ENCODE measurements around the gene KNOP1. TPM values are rescaled to one million over a fixed set of nuclear protein-coding genes. Genes with fewer than 3 reads are reported as not detected.

Gene KNOP1
- total and polyA plus RNA-seq, 10 of the 15 experiments (the other 5 are each of a cell fraction or from before 2014, with no cell fraction given) = 13.8 to 47.2 (median 32.1) TPM

DNA sequence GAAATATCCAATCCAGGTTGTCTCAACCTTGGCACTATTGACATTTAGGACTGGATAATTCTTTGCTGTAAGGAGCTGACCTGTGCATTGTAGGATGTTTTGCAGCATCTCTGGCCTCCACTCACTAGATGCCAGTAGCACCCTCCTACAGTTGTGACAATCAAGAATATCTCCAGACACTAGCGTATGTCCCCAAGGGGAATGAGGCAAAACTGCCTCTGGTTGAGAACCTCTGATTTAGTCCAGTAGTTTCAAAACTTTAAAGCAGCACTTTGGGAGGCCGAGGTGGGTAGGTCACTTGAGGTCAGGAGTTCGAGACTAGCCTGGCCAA lies 48.5 kb upstream of the KNOP1 start:
- FAIRE-seq (no peak), DNase-seq (ENCODE audit: low read depth, low spot score) (no peak), ATAC-seq (no peak)
- H3K4me3 ChIP-seq = no peak overlapping the region
- WGBS (ENCODE audit: insufficient coverage, insufficient replicate concordance, low lambda C conversion rate, missing lambda C conversion rate) = 18% methylated on average over 3 of the region's 3 CpGs
- RAD21 ChIA-PET (ENCODE audit: unreplicated experiment) = no interaction called here
- no peaks in the 10 kb centered on the region; the same call in 2 of the 3 replicates for H3K9me3 ChIP-seq (replicated peaks; ENCODE audit: control insufficient read depth, insufficient read depth, low read length)
- no peaks in the 10 kb centered on the region for H3K27me3 ChIP-seq (replicated peaks in 1 of 2; ENCODE audit: control insufficient read depth in 2 of 2, insufficient read depth in 2 of 2, low read length in 1 of 2)
- no TSS peak for BruUV-seq (replicated peaks)
- H3K4me1 ChIP-seq (ENCODE audit: control insufficient read depth, insufficient read depth, low read length) = no peaks in the 10 kb centered on the region
- TF ChIP-seq ATF7 (IDR thresholded peaks at IDR 0.05; ENCODE audit: low read depth) (no peak), HCFC1 (IDR thresholded peaks at IDR 0.05; ENCODE audit: low read length) (no peak), RELA (IDR thresholded peaks at IDR 0.05; ENCODE audit: borderline replicate concordance, partially characterized antibody) (no peak), BCL3 (IDR thresholded peaks at IDR 0.05; ENCODE audit: borderline replicate concordance, insufficient read depth, low read depth, low read length, poor library complexity, severe bottlenecking) (no peak), BRCA1 (IDR thresholded peaks at IDR 0.05; ENCODE audit: low read depth, low read length) (no peak)
- no peak overlapping the region for H3K9ac ChIP-seq (ENCODE audit: control insufficient read depth, insufficient read depth, low read length)
- H2AFZ ChIP-seq (ENCODE audit: control insufficient read depth, low read depth, low read length) = no peak overlapping the region
- in situ Hi-C loops (cut with MboI) (no loop called here), intact Hi-C loops (cut with micrococcal nuclease; ENCODE audit: unreplicated experiment) (no loop called here)
- no peaks in the 10 kb centered on the region for H3K79me2 ChIP-seq (ENCODE audit: control insufficient read depth, insufficient read depth, low read length)
- H3K36me3 ChIP-seq (ENCODE audit: control insufficient read depth in 2 of 2, insufficient read depth in 2 of 2, low read length in 1 of 2) = no peaks in the 10 kb centered on the region
- H4K20me1 ChIP-seq (ENCODE audit: control insufficient read depth, insufficient read depth) = no peaks in the 10 kb centered on the region
- H3K27ac ChIP-seq (ENCODE audit: control insufficient read depth, insufficient read depth) = no peak overlapping the region
- no peak overlapping the region for H3K4me2 ChIP-seq (ENCODE audit: control insufficient read depth, insufficient read depth)
- POLR2A ChIA-PET = no interaction called here
- CTCF ChIA-PET = interaction anchor here (0.8 kb wide), 1 partner anchor 167 kb away, joined by 3 read pairs; no protein-coding TSS in a partner anchor
- SMC1A ChIA-PET (ENCODE audit: uncharacterized antibody, unreplicated experiment) = no interaction called here

- in situ Hi-C loops (cut with MboI) = no loop called here
- RAD21 ChIA-PET (ENCODE audit: unreplicated experiment) = no interaction called here
- TF ChIP-seq ZSCAN29 (IDR thresholded peaks at IDR 0.05) (no peak), RAD21 (IDR thresholded peaks at IDR 0.05; ENCODE audit: insufficient read depth, low read depth, low read length) (no peak), SREBF1 (IDR thresholded peaks at IDR 0.05; ENCODE audit: low read length) (no peak), YY1 (IDR thresholded peaks at IDR 0.05; ENCODE audit: low read depth, low read length) (no peak), NFXL1 (IDR thresholded peaks at IDR 0.05; ENCODE audit: borderline replicate concordance) (no peak), NBN (IDR thresholded peaks at IDR 0.05) (no peak), CTCF (IDR thresholded peaks at IDR 0.05 in 2 of 3, conservative IDR thresholded peaks at IDR 0.05 in 1 of 3; ENCODE audit: control insufficient read depth in 2 of 3, extremely low read depth in 1 of 3, insufficient read depth in 1 of 3, low read depth in 3 of 3, low read length in 3 of 3) (no peak), ZNF217 (IDR thresholded peaks at IDR 0.05) (no peak)
- TF ChIP-seq, protein P1, sequence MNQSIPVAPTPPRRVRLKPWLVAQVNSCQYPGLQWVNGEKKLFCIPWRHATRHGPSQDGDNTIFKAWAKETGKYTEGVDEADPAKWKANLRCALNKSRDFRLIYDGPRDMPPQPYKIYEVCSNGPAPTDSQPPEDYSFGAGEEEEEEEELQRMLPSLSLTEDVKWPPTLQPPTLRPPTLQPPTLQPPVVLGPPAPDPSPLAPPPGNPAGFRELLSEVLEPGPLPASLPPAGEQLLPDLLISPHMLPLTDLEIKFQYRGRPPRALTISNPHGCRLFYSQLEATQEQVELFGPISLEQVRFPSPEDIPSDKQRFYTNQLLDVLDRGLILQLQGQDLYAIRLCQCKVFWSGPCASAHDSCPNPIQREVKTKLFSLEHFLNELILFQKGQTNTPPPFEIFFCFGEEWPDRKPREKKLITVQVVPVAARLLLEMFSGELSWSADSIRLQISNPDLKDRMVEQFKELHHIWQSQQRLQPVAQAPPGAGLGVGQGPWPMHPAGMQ (IDR thresholded peaks at IDR 0.05; ENCODE audit: borderline replicate concordance) = no peak
Measured at GRCh38 chr16:19765860-19766553, 48.0 kb upstream of the KNOP1 start.

More at GRCh38 chr16:19765860-19766553, 48.0 kb upstream of the KNOP1 start:
- intact Hi-C loops (cut with micrococcal nuclease; ENCODE audit: unreplicated experiment) = no loop called here
- ChIA-PET POLR2A (no interaction called here), CTCF (interaction anchor here (0.7 to 0.8 kb wide), 3 partner anchors 14 to 167 kb away, joined by 3 read pairs; no protein-coding TSS in a partner anchor), SMC1A (ENCODE audit: uncharacterized antibody, unreplicated experiment) (interaction anchor here (0.5 to 1.0 kb wide), 4 partner anchors 8 to 74 kb away, joined by 3 to 4 read pairs (median 3); no protein-coding TSS in a partner anchor)
- Histone ChIP-seq H3K27me3 (replicated peaks in 1 of 2; ENCODE audit: control insufficient read depth in 2 of 2, insufficient read depth in 2 of 2, low read length in 1 of 2) (no peaks in the 10 kb centered on the region), H3K9ac (ENCODE audit: control insufficient read depth, insufficient read depth, low read length) (no peak overlapping the region), H3K9me3 (replicated peaks; ENCODE audit: control insufficient read depth, insufficient read depth, low read length) (no peaks in the 10 kb centered on the region; the same call in 2 of the 3 replicates), H3K79me2 (ENCODE audit: control insufficient read depth, insufficient read depth, low read length) (no peaks in the 10 kb centered on the region), H2AFZ (ENCODE audit: control insufficient read depth, low read depth, low read length) (no peak overlapping the region), H4K20me1 (ENCODE audit: control insufficient read depth, insufficient read depth) (no peaks in the 10 kb centered on the region), H3K4me3 (no peak overlapping the region), H3K27ac (ENCODE audit: control insufficient read depth, insufficient read depth) (no peak overlapping the region), H3K36me3 (ENCODE audit: control insufficient read depth in 2 of 2, insufficient read depth in 2 of 2, low read length in 1 of 2) (no peaks in the 10 kb centered on the region), H3K4me1 (ENCODE audit: control insufficient read depth, insufficient read depth, low read length) (no peaks in the 10 kb centered on the region), H3K4me2 (ENCODE audit: control insufficient read depth, insufficient read depth) (no peak overlapping the region)
- DNase-seq (ENCODE audit: low read depth, low spot score) = no peak
- WGBS (ENCODE audit: insufficient coverage, insufficient replicate concordance, low lambda C conversion rate, missing lambda C conversion rate) = 45% methylated on average over 6 of the region's 6 CpGs
- BruUV-seq (replicated peaks) = no TSS peak
- no peak for ATAC-seq
- no peak for FAIRE-seq

Data from GM12878 (cell line).